GM10847 (cell line): ENCODE data around the gene FBXL19.

Experiments used
- POLR2A ChIP-seq: IDR thresholded peaks from 2 replicates; pipeline ENCODE4 v1.6.1; 2011; ENCODE audit not compliant: insufficient read length; ENCODE audit errors: extremely low read depth

FBXL19 gene

GRCh38 chr16:30907064-30907463 lies 16.3 kb upstream of the FBXL19 start:
- no peak for TF ChIP-seq POLR2A

- TF ChIP-seq POLR2A: no peak
Observed at GRCh38 chr16:30910427-30911029, 12.8 kb upstream of the FBXL19 start.

DNA sequence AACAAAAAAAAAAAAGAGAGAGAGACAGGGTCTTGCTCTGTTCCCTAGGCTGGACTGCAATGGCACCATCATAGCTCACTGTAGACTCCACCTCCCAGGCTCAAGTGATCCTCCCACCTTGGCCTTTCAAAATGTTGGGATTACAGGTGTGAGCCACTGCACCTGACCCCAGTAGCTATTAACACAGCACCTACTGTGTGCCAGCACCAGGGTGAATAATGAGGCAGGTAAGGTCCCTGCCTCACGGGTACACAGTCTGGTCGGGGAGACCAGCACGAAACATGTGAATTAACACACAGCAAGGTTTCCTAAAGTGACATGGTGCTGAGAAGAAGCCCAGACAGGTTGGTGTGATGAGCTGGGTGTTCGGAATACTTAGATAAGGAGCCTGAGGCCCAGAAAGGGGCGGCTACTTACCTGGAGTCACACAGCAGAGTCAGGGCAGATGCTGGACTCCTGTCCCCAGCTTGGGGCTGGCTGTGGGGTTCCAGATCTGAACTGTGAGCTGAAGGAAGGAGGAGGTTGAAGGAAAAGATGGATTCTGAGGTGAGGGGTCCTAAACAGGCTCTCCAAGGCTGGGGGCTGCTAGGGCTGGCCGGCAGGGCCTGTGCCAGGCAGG lies 10.5 kb upstream of the FBXL19 start:
- no peak for TF ChIP-seq POLR2A

DNA sequence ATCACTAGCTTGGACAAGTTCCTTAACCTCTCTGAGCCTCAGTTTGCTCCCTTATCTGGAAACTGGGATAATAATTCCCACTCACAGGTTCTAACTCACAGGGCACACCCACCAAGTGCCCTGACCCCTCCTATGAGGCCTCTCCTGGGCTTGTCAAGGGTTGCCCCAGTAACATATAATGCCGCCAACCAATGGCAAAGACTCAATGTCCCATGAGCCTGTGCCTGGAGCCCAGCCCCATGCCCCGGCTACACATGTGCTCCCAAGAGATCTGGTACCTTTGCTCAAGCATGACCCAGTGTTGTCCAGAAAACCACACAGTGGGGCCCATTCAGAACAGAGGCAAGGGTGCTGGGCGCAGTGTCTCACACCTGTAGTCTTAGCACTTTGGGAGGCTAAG lies 8.5 kb upstream of the FBXL19 start:
- TF ChIP-seq POLR2A: no peak

DNA sequence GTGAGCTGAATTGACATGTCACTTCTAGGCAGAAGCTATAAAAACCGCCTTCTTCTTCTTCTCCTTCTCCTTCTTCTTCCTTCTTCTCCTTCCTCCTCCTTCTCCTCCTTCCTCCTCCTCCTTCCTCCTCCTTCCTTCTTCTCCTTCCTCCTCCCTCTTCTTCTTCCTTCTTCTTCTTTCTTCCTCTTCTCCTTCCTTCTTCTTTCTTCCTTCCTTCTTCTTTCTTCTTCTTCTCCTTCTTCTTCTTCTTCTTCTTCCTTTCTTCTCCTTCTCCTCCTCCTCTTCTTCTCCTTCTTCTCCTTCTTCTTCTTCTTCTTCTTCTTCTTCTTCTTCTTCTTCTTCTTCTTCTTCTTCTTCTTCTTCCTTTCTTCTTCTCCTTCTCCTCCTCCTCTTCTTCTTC lies 4.8 kb upstream of the FBXL19 start:
- no peak for TF ChIP-seq POLR2A

GRCh38 chr16:30920891-30921290 lies 2.5 kb upstream of the FBXL19 start:
- TF ChIP-seq POLR2A: no peak

DNA sequence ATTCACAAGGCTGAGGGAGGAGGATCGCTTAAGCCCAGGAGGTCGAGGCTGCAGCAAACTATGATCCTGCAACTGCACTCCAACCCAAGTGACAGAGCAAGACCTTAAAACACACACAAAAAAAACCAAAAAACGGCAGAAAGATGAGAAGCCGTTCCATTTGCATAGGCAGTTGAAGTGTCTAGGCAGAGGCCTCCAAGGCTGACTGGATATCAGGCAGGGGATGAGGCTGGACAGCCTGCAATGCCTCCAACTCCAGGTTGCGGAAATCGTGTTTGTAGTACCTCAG lies 2.0 kb upstream of the FBXL19 start:
- TF ChIP-seq POLR2A: no peak

DNA sequence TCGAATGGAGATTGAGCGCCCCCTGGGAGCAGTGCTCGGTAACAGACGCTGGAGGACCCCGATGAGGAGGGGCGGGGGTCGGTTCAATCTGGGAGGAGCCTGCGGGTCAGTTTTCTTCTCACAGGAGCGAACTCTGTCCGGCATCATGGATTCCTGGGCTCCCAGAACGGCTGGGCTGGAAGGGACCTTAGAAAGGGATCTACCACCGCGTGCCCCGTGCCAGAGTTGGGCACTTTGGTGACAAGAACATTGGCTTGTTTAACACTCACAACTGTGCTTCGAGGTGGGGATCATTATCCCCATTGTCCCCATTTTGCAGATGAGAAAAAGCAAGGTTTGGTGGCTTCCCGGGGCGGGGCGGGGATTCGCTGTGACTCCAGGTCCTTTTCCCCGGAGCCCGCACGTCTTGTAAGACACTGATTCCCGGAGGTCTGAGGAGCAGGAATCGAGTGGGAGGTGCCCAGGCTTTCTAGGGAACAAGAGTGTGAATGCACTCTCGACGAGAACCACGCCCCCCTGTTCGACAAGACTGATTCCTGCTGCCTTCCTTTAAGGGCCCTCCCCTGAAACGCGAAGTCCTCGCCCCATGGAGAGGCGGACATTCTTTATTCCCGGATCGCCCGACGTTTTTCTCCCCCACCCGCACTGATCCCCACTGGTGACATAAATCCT lies 1.5 kb upstream of the FBXL19 start:
- TF ChIP-seq POLR2A: peak; percentile 13

DNA sequence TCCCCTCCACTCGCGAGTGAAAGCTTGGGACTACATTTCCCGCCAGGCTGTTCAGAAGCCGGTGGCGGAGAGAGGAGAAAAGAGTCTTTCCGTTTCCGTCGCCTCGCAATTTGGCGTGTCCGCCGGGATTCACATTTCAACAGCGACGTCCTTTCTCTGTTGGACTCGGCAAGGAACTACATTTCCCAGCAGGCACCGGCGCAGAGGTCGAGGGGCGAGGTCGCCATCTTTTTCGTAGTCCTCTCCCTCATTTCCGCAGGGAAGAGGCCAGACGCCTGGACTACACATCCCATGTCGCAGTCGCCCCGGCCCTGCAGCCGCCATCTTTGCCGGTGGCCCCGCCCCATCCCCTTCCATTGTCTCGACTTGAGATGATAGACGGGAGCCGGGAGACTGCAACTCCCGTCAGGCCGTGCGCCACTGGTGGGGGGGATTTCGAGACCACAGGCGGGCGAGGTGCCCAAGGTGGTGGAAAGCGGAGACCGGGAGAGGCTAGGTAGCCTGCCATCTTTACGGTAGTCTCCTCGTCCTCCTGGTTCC lies 882 bp upstream of the FBXL19 start:
- TF ChIP-seq POLR2A: no peak

- no peak for TF ChIP-seq POLR2A
Observed at GRCh38 chr16:30922960-30923535, 324 bp upstream of the FBXL19 start.

- TF ChIP-seq POLR2A: no peak
Observed at GRCh38 chr16:30924076-30924912, 922 bp downstream of the FBXL19 start.

DNA sequence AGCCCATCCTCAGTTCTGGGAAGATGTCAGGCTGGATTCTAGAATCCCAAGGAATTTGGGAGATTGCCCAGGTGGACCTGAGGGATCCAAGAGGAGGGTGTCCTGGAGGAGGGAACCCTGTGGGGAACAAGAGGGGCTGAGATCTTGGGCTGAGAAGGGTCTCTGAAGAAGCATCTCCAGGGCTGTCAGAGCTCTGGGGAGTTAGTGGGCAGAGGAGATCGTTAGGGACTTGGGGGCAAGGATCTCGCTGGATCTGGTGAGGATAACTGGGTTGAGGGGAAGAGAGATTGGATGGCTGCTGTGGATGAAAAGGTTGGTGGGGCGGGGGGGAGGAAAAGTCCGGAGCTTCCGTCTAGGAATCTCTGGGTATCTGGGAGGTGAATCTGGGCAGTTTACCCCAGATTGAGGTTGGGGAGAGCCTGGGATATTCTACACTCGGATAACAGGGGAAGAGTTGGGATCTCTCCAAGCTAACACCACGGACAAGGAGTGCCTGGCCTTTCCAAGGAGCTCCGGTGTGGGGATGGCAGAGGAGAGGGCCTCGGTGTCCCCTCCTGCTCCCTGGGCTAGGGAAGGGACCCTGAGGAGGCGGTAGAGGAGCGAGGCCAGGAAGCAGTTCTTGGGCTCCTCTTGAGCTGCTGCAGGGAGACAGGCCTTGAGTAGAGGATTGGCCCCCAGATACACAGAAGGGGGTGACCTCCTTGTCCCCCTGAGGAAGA lies 1.7 kb downstream of the FBXL19 start:
- no peak for TF ChIP-seq POLR2A

- no peak for TF ChIP-seq POLR2A
Observed at GRCh38 chr16:30925632-30925987, 2.2 kb downstream of the FBXL19 start.

- TF ChIP-seq POLR2A: no peak
Observed at GRCh38 chr16:30925995-30926811, 2.8 kb downstream of the FBXL19 start.
